OCI-LY7 (cell line): ENCODE data around the gene HACD1. TPM values are rescaled to one million over a fixed set of nuclear protein-coding genes. Genes with fewer than 3 reads are reported as not detected.
A peak's percentile ranks its signal among the peaks of the same experiment; 100 is the strongest.

ENCODE experiments used
- BruUV-seq: library from RNA; stranded (reverse); fragments of 400-500 nt; replicated peaks from 2 replicates; lab custom pipeline; 2021; lab: Mats Ljungman, UMichigan
- CTCF ChIA-PET: fragments of 300-600 bp; sonication (Branson Sonifier 250); formaldehyde crosslinking; loops from one replicate; lab custom pipeline; 2022; ENCODE audit warnings: antibody characterized with exemption; ENCODE audit not compliant: unreplicated experiment; lab: Charles Lee
- POLR2A ChIA-PET: fragments of 300-600 bp; sonication (Branson Sonifier 250); formaldehyde crosslinking; loops from one replicate; lab custom pipeline; 2022; ENCODE audit warnings: antibody characterized with exemption; lab: Charles Lee
- DNase-seq: peaks from one replicate; pipeline ENCODE4 v3.0.0-alpha.2; 2015; ENCODE audit warnings: low spot score
- H2AFZ ChIP-seq: fragments of 200-600 bp; sonication (generic), shearing (Covaris generic); 2 replicates; pipeline ENCODE4 v1.6.1; 2014; ENCODE audit warnings: mild to moderate bottlenecking, antibody characterized with exemption, low read length, moderate library complexity
- H3K27ac ChIP-seq: fragments of 200-600 bp; sonication (generic); 2 replicates; pipeline ENCODE4 v1.5.1; 2014; ENCODE audit warnings: mixed run types, low read depth, mild to moderate bottlenecking, moderate library complexity, low read length, inconsistent platforms; ENCODE audit not compliant: poor library complexity, severe bottlenecking
- H3K36me3 ChIP-seq: fragments of 200-600 bp; sonication (generic); 2 replicates; pipeline ENCODE4 v1.6.1; 2014; ENCODE audit warnings: mild to moderate bottlenecking, antibody characterized with exemption, low read length, moderate library complexity, mixed read lengths; ENCODE audit not compliant: insufficient read depth
- H3K4me1 ChIP-seq: fragments of 200-600 bp; sonication (generic); 2 replicates; pipeline ENCODE4 v1.5.1; 2014; ENCODE audit warnings: mild to moderate bottlenecking, low read length; ENCODE audit not compliant: insufficient read depth, poor library complexity, severe bottlenecking
- H3K4me2 ChIP-seq: fragments of 200-600 bp; sonication (generic); 2 replicates; pipeline ENCODE4 v1.6.1; 2014; ENCODE audit warnings: mild to moderate bottlenecking, low read length
- H3K4me3 ChIP-seq: fragments of 200-600 bp; sonication (generic); 2 replicates; pipeline ENCODE4 v1.5.1; 2014; ENCODE audit warnings: mild to moderate bottlenecking, low read depth, low read length; ENCODE audit not compliant: poor library complexity, severe bottlenecking
- H3K79me2 ChIP-seq: fragments of 200-600 bp; sonication (generic); 2 replicates; pipeline ENCODE4 v1.6.1; 2016; ENCODE audit warnings: low read depth, mild to moderate bottlenecking, low read length, moderate library complexity, mixed read lengths; ENCODE audit not compliant: insufficient read depth
- H3K9me2 ChIP-seq: fragments of 200-600 bp; sonication (generic); 2 replicates; pipeline ENCODE4 v1.6.1; 2016; ENCODE audit warnings: mild to moderate bottlenecking, low read length, mixed read lengths; ENCODE audit not compliant: insufficient read depth
- H3K9me3 ChIP-seq: fragments of 200-600 bp; sonication (generic); 2 replicates; pipeline ENCODE4 v1.6.1; 2014; ENCODE audit warnings: mild to moderate bottlenecking, mixed run types, low read length, mixed read lengths
- H4K20me1 ChIP-seq: fragments of 200-600 bp; sonication (generic); 2 replicates; pipeline ENCODE4 v1.6.1; 2014; ENCODE audit warnings: mild to moderate bottlenecking, antibody characterized with exemption, low read length, moderate library complexity, mixed read lengths; ENCODE audit not compliant: insufficient read depth
- CTCF ChIP-seq: fragments of 200-600 bp; sonication (generic); conservative IDR thresholded peaks from 2 replicates; pipeline ENCODE4 v1.5.1; 2014; ENCODE audit warnings: mild to moderate bottlenecking, antibody characterized with exemption, low read length, moderate library complexity, mixed read lengths
- EZH2phosphoT487 ChIP-seq: fragments of 200-600 bp; sonication (generic); IDR thresholded peaks from 2 replicates; pipeline ENCODE4 v1.6.1; 2018; ENCODE audit warnings: low read depth, borderline replicate concordance, mild to moderate bottlenecking, mixed run types, antibody characterized with exemption, low read length, moderate library complexity, mixed read lengths
- intact Hi-C: fragments of 100-400 bp; cut with micrococcal nuclease; formaldehyde crosslinking; loops from one replicate; pipeline ENCODE4 v1.10.0; 2022; ENCODE audit not compliant: unreplicated experiment
- total RNA-seq, 2 experiments: library from RNA; depleted of rRNA in 1 of 2; stranded (reverse); fragments of >200 nt in 1 of 2; shearing (Covaris generic) in 1 of 2; gene quantifications; 2 replicates each; pipeline ENCODE4 v1.2.3, GENCODE V29; 2014 to 2022

HACD1 gene
- total RNA-seq, 2 experiments from 2014 or later: not detected

DNA sequence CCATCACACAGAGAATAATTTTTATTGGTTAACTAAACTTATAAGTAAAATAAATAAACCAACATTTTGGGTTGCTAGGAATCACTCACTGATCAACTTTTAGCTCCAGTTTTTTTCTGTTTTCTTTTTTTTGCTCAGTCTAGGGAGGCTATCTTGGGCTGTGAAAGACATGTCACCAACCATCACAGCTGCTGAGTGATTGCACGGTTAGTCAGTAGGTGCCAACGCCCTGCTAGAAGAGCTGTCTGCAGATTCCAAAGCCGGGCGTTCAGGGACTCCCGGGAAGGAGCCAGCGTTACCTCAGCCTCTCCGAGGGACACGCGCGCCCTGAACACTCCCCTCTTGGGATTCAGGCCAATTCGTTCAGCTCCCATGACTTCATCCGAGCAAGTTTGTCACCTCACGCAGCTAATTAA lies 26.2 kb upstream of the HACD1 start:
- no peak for DNase-seq
- Histone ChIP-seq H3K79me2 (peaks cover 69% of the 10 kb centered on the region), H3K4me2 (peak overlapping the region; percentile 91), H3K9me2 (no peaks in the 10 kb centered on the region), H3K4me3 (peak overlapping the region; percentile 86), H2AFZ (peak overlapping the region; percentile 51), H3K4me1 (peaks cover 29% of the 10 kb centered on the region), H3K9me3 (peaks cover 5% of the 10 kb centered on the region; the same call in 1 of the 2 replicates), H3K27ac (peak overlapping the region; percentile 78), H4K20me1 (peaks cover 4% of the 10 kb centered on the region; the same call in 1 of the 2 replicates), H3K36me3 (peaks cover 21% of the 10 kb centered on the region)
- intact Hi-C loops: loop anchor here (5.0 to 10.0 kb wide), 2 partner anchors 1009 to 1779 kb away; partner anchors contain the start of genes MINDY3 and NSUN6
- POLR2A ChIA-PET: interaction anchor here (0.6 to 2.2 kb wide), 5 partner anchors 9 to 1030 kb away, joined by 3 to 12 read pairs (median 4); no protein-coding TSS in a partner anchor
- TF ChIP-seq EZH2phosphoT487 (no peak), CTCF (no peak)
- CTCF ChIA-PET: no interaction called here
- BruUV-seq: TSS peak; percentile 96

DNA sequence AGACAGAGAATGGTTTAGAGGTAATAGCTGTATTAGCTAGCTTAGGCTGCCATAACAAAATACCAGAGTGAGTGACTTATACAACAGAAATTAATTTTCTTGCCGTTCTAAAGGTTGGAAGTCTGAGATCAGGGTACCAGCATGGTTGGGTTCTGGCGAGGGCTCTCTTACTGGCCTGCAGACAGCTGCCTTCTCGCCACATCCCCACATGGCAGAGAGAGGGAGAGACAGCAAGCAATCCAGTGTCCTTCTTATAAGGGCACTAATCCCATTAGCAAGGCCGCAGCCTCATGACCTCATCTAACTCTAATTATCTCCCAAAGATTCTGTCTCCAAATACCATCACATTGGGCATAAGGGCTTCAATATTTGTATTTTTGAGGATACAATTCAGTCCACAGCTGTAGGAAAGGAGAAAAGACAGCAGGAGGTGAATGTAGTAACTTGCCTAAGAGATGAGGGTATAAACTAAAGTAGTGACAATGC lies 23.2 kb upstream of the HACD1 start:
- no peak for TF ChIP-seq EZH2phosphoT487
- TF ChIP-seq CTCF: no peak
- Histone ChIP-seq H3K36me3 (no peaks in the 10 kb centered on the region), H3K9me2 (no peaks in the 10 kb centered on the region), H4K20me1 (peaks cover 4% of the 10 kb centered on the region; the same call in 1 of the 2 replicates), H3K27ac (no peak overlapping the region), H3K9me3 (no peaks in the 10 kb centered on the region), H3K4me3 (no peak overlapping the region), H3K4me1 (peaks cover 18% of the 10 kb centered on the region), H2AFZ (no peak overlapping the region), H3K4me2 (no peak overlapping the region), H3K79me2 (peaks cover 39% of the 10 kb centered on the region)
- ChIA-PET CTCF (no interaction called here), POLR2A (no interaction called here)
- no peak for DNase-seq
- BruUV-seq: no TSS peak
- intact Hi-C loops: loop anchor here (5.0 to 10.0 kb wide), 2 partner anchors 1012 to 1776 kb away; partner anchors contain the start of genes MINDY3 and NSUN6

- Histone ChIP-seq H4K20me1 (0 out of 2 replicates have a peak, but pooled peaks cover 4% of the 10 kb centered on the region), H3K79me2 (peaks cover 18% of the 10 kb centered on the region; the same call in 1 of the 2 replicates), H3K4me2 (no peak overlapping the region), H3K36me3 (no peaks in the 10 kb centered on the region), H2AFZ (no peak overlapping the region), H3K4me3 (no peak overlapping the region), H3K9me2 (no peaks in the 10 kb centered on the region), H3K4me1 (peaks cover 14% of the 10 kb centered on the region), H3K9me3 (no peaks in the 10 kb centered on the region), H3K27ac (no peak overlapping the region)
- no peak for DNase-seq
- TF ChIP-seq EZH2phosphoT487: no peak
- ChIA-PET POLR2A (no interaction called here), CTCF (no interaction called here)
- no TSS peak for BruUV-seq
- intact Hi-C loops: no loop called here
These were observed 20.7 kb upstream of the HACD1 start for GRCh38 chr10:17637869-17638268.
